ENCODE results near the gene GSAP.

Gene GSAP

GRCh38 chr7:77438131-77438530 lies 22.0 kb upstream of the GSAP start:
- no peak for DNase-seq (ENCODE audit: low read depth in 2 of 2, low spot score in 1 of 2)

GRCh38 chr7:77434570-77435275 lies 18.6 kb upstream of the GSAP start:
- DNase-seq (ENCODE audit: low read depth in 2 of 2, low spot score in 1 of 2) = no peak

GRCh38 chr7:77433901-77434300 lies 17.8 kb upstream of the GSAP start:
- no peak for DNase-seq (ENCODE audit: low read depth in 2 of 2, low spot score in 1 of 2)

- no peak for DNase-seq (ENCODE audit: low read depth in 2 of 2, low spot score in 1 of 2)
Measured at GRCh38 chr7:77430927-77431326, 14.8 kb upstream of the GSAP start.

GRCh38 chr7:77428777-77429231 lies 12.7 kb upstream of the GSAP start:
- DNase-seq (ENCODE audit: low read depth in 2 of 2, low spot score in 1 of 2) = no peak

- DNase-seq (ENCODE audit: low read depth in 2 of 2, low spot score in 1 of 2) = no peak
Measured at GRCh38 chr7:77427996-77428603, 12.0 kb upstream of the GSAP start.

- DNase-seq (ENCODE audit: low read depth in 2 of 2, low spot score in 1 of 2) = no peak
Measured at GRCh38 chr7:77426521-77427051, 10.4 kb upstream of the GSAP start.

GRCh38 chr7:77426052-77426404 lies 9.9 kb upstream of the GSAP start:
- DNase-seq (ENCODE audit: low read depth in 2 of 2, low spot score in 1 of 2) = no peak

- DNase-seq (ENCODE audit: low read depth in 2 of 2, low spot score in 1 of 2) = no peak
Measured at GRCh38 chr7:77425101-77426051, 9.2 kb upstream of the GSAP start.

GRCh38 chr7:77422500-77422899 lies 6.4 kb upstream of the GSAP start:
- DNase-seq (ENCODE audit: low read depth in 2 of 2, low spot score in 1 of 2) = no peak

- DNase-seq (ENCODE audit: low read depth in 2 of 2, low spot score in 1 of 2) = no peak
Measured at GRCh38 chr7:77420986-77421672, 5.0 kb upstream of the GSAP start.

- DNase-seq (ENCODE audit: low read depth in 2 of 2, low spot score in 1 of 2) = no peak
Measured at GRCh38 chr7:77420438-77420837, 4.3 kb upstream of the GSAP start.

GRCh38 chr7:77419102-77419501 lies 3.0 kb upstream of the GSAP start:
- no peak for DNase-seq (ENCODE audit: low read depth in 2 of 2, low spot score in 1 of 2)

GRCh38 chr7:77417801-77418200 lies 1.7 kb upstream of the GSAP start:
- DNase-seq (ENCODE audit: low read depth in 2 of 2, low spot score in 1 of 2) = no peak

- DNase-seq (ENCODE audit: low read depth in 2 of 2, low spot score in 1 of 2) = no peak
Measured at GRCh38 chr7:77416621-77417371, 647 bp upstream of the GSAP start.

GRCh38 chr7:77415476-77415822 lies 700 bp downstream of the GSAP start:
- no peak for DNase-seq (ENCODE audit: low read depth in 2 of 2, low spot score in 1 of 2)

GRCh38 chr7:77413861-77414424 lies 2.2 kb downstream of the GSAP start:
- DNase-seq (ENCODE audit: low read depth in 2 of 2, low spot score in 1 of 2) = no peak

- no peak for DNase-seq (ENCODE audit: low read depth in 2 of 2, low spot score in 1 of 2)
Measured at GRCh38 chr7:77413128-77413527, 3.0 kb downstream of the GSAP start.

GRCh38 chr7:77409739-77410547 lies 6.2 kb downstream of the GSAP start:
- DNase-seq (ENCODE audit: low read depth in 2 of 2, low spot score in 1 of 2) = no peak
